ENCODE data around the gene TSEN54.

The TSEN54 gene

GRCh38 chr17:75474736-75475135 is 41.6 kb upstream of the TSEN54 start:
- Histone ChIP-seq H3K9me2 (replicated peaks; ENCODE audit: insufficient read depth, low read length) (no peaks in the 10 kb centered on the region), H3K79me2 (ENCODE audit: insufficient read depth, low read length) (no peaks in the 10 kb centered on the region), H3K9ac (ENCODE audit: low read length) (no peak overlapping the region), H3K27ac (ENCODE audit: low read depth, low read length) (no peak overlapping the region), H3K27me3 (ENCODE audit: low read length) (no peaks in the 10 kb centered on the region), H3K36me3 (ENCODE audit: low read length) (no peaks in the 10 kb centered on the region), H2AFZ (ENCODE audit: low read depth, low read length, severe bottlenecking) (no peak overlapping the region), H3K4me2 (ENCODE audit: low read depth, low read length, poor library complexity, severe bottlenecking) (no peak overlapping the region), H3K9me3 (ENCODE audit: insufficient read depth, low read length) (no peaks in the 10 kb centered on the region), H3K4me3 (ENCODE audit: insufficient read depth, low read length, poor library complexity, severe bottlenecking) (no peak overlapping the region), H4K20me1 (ENCODE audit: low read depth, low read length) (no peaks in the 10 kb centered on the region), H3F3A (ENCODE audit: insufficient read depth) (no peaks in the 10 kb centered on the region)
- TF ChIP-seq, protein P1, sequence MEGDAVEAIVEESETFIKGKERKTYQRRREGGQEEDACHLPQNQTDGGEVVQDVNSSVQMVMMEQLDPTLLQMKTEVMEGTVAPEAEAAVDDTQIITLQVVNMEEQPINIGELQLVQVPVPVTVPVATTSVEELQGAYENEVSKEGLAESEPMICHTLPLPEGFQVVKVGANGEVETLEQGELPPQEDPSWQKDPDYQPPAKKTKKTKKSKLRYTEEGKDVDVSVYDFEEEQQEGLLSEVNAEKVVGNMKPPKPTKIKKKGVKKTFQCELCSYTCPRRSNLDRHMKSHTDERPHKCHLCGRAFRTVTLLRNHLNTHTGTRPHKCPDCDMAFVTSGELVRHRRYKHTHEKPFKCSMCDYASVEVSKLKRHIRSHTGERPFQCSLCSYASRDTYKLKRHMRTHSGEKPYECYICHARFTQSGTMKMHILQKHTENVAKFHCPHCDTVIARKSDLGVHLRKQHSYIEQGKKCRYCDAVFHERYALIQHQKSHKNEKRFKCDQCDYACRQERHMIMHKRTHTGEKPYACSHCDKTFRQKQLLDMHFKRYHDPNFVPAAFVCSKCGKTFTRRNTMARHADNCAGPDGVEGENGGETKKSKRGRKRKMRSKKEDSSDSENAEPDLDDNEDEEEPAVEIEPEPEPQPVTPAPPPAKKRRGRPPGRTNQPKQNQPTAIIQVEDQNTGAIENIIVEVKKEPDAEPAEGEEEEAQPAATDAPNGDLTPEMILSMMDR (IDR thresholded peaks at IDR 0.05; ENCODE audit: insufficient read depth, low read length, poor library complexity, severe bottlenecking): no peak
- TF ChIP-seq EZH2phosphoT487 (conservative IDR thresholded peaks at IDR 0.05; ENCODE audit: low read length): no peak

- Histone ChIP-seq H3K79me2 (ENCODE audit: insufficient read depth, low read length) (no peaks in the 10 kb centered on the region), H3K4me2 (ENCODE audit: low read depth, low read length, poor library complexity, severe bottlenecking) (no peak overlapping the region), H3K36me3 (ENCODE audit: low read length) (no peaks in the 10 kb centered on the region), H3K9me3 (ENCODE audit: insufficient read depth, low read length) (no peaks in the 10 kb centered on the region), H3K27me3 (ENCODE audit: low read length) (no peaks in the 10 kb centered on the region), H2AFZ (ENCODE audit: low read depth, low read length, severe bottlenecking) (no peak overlapping the region), H3K4me3 (ENCODE audit: insufficient read depth, low read length, poor library complexity, severe bottlenecking) (no peak overlapping the region), H3F3A (ENCODE audit: insufficient read depth) (no peaks in the 10 kb centered on the region), H3K27ac (ENCODE audit: low read depth, low read length) (no peak overlapping the region), H3K9ac (ENCODE audit: low read length) (no peak overlapping the region), H4K20me1 (ENCODE audit: low read depth, low read length) (no peaks in the 10 kb centered on the region), H3K9me2 (replicated peaks; ENCODE audit: insufficient read depth, low read length) (no peaks in the 10 kb centered on the region)
- TF ChIP-seq, protein P1 (IDR thresholded peaks at IDR 0.05; ENCODE audit: insufficient read depth, low read length, poor library complexity, severe bottlenecking): no peak
- TF ChIP-seq EZH2phosphoT487 (conservative IDR thresholded peaks at IDR 0.05; ENCODE audit: low read length): no peak
Observed at GRCh38 chr17:75475144-75475835, 41.0 kb upstream of the TSEN54 start.

DNA sequence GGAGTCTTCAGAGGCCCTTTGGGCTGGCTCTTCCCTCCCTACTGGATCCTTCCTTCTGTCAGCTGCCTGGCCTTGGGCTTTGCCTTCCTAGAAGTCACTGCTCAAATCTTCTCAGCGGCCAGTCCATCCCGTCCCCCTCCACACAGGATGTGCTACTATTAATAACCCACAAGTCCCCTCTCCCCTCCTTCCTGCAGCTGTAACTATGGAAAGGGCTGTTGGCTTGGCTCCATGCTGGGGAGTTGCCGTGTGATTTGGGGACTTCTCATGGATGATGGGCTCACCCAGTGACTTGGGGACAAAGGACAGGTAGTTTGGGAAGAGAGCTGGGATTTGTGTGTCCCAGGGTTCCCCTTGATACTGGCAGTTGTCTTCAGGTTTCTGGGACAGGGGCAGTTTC is 40.5 kb upstream of the TSEN54 start:
- Histone ChIP-seq H3K9me2 (replicated peaks; ENCODE audit: insufficient read depth, low read length) (no peaks in the 10 kb centered on the region), H3K79me2 (ENCODE audit: insufficient read depth, low read length) (no peaks in the 10 kb centered on the region), H4K20me1 (ENCODE audit: low read depth, low read length) (no peaks in the 10 kb centered on the region), H3K27me3 (ENCODE audit: low read length) (no peaks in the 10 kb centered on the region), H3K27ac (ENCODE audit: low read depth, low read length) (no peak overlapping the region), H3K4me3 (ENCODE audit: insufficient read depth, low read length, poor library complexity, severe bottlenecking) (no peak overlapping the region), H2AFZ (ENCODE audit: low read depth, low read length, severe bottlenecking) (no peak overlapping the region), H3K4me2 (ENCODE audit: low read depth, low read length, poor library complexity, severe bottlenecking) (no peak overlapping the region), H3K9ac (ENCODE audit: low read length) (no peak overlapping the region), H3F3A (ENCODE audit: insufficient read depth) (no peaks in the 10 kb centered on the region), H3K9me3 (ENCODE audit: insufficient read depth, low read length) (no peaks in the 10 kb centered on the region), H3K36me3 (ENCODE audit: low read length) (no peaks in the 10 kb centered on the region)
- TF ChIP-seq, protein P1 (IDR thresholded peaks at IDR 0.05; ENCODE audit: insufficient read depth, low read length, poor library complexity, severe bottlenecking): no peak
- no peak for TF ChIP-seq EZH2phosphoT487 (conservative IDR thresholded peaks at IDR 0.05; ENCODE audit: low read length)
